GM18951 (cell line): ENCODE measurements around the gene CALHM4.

Source experiments
- POLR2A ChIP-seq: IDR thresholded peaks from 4 replicates; pipeline ENCODE4 v1.6.1; 2011; ENCODE audit warnings: mild to moderate bottlenecking; ENCODE audit not compliant: insufficient read length, insufficient read depth; ENCODE audit errors: extremely low read depth
- in situ Hi-C: fragments of 300-500 bp; cut with MboI; formaldehyde crosslinking; loops from one replicate; pipeline ENCODE4 v1.12.0; 2022; ENCODE audit warnings: low sequenced_read_pairs, mixed read lengths, inconsistent platforms; ENCODE audit not compliant: unreplicated experiment

Gene CALHM4

GRCh38 chr6:116605935-116606334 lies 52.4 kb downstream of the CALHM4 start:
- TF ChIP-seq POLR2A, result no peak
- in situ Hi-C loops, result no loop called here
